Coronary artery (tissue), 2 donors: ENCODE data around the gene KMT2D.

ENCODE experiments used
- DNase-seq: peaks from one replicate; pipeline ENCODE4 v3.0.0-alpha.2; 2017; ENCODE audit warnings: low spot score
- H3K27ac ChIP-seq, 2 donors: fragments of 200-600 bp; sonication (generic); one replicate each; pipeline ENCODE4 v1.5.1; 2016 to 2019
- H3K4me3 ChIP-seq: fragments of 200-600 bp; sonication (generic); 2 replicates; pipeline ENCODE4 v1.5.1; 2016; ENCODE audit warnings: mild to moderate bottlenecking, moderate library complexity
- TF ChIP-seq, protein P1 (sequence below): fragments of 200-600 bp; sonication (generic); IDR thresholded peaks from one replicate; pipeline ENCODE4 v1.5.1; 2019; ENCODE audit warnings: antibody characterized with exemption

The KMT2D gene

DNA sequence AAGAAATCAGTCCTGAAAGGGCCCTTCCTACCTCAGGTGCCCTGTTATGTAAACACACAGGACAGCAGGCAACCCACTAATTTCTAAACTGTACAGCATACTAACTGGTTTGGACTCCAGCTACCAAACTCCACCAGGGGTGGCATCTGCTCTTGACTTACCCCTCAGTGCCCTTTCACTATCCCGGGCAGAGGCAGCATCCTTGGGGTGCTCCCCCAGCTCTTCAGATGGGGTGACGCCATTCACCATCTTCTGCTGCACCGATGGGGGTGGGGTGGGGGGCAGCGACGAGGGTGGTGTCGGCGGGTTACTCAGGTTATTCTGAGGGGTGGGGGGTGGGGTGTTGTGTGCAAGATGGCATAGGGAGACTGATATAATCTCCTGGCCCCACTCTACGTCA, 30.5 kb downstream of the KMT2D start:
- Histone ChIP-seq H3K27ac (no peak overlapping the region), H3K4me3 (no peak overlapping the region)
- no peak for DNase-seq
- TF ChIP-seq, protein P1, sequence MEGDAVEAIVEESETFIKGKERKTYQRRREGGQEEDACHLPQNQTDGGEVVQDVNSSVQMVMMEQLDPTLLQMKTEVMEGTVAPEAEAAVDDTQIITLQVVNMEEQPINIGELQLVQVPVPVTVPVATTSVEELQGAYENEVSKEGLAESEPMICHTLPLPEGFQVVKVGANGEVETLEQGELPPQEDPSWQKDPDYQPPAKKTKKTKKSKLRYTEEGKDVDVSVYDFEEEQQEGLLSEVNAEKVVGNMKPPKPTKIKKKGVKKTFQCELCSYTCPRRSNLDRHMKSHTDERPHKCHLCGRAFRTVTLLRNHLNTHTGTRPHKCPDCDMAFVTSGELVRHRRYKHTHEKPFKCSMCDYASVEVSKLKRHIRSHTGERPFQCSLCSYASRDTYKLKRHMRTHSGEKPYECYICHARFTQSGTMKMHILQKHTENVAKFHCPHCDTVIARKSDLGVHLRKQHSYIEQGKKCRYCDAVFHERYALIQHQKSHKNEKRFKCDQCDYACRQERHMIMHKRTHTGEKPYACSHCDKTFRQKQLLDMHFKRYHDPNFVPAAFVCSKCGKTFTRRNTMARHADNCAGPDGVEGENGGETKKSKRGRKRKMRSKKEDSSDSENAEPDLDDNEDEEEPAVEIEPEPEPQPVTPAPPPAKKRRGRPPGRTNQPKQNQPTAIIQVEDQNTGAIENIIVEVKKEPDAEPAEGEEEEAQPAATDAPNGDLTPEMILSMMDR: no peak

- TF ChIP-seq, protein P1: no peak
- DNase-seq: no peak
- Histone ChIP-seq H3K27ac (no peak overlapping the region), H3K4me3 (no peak overlapping the region)
Measured at GRCh38 chr12:49028666-49029275, 31.8 kb downstream of the KMT2D start.

DNA sequence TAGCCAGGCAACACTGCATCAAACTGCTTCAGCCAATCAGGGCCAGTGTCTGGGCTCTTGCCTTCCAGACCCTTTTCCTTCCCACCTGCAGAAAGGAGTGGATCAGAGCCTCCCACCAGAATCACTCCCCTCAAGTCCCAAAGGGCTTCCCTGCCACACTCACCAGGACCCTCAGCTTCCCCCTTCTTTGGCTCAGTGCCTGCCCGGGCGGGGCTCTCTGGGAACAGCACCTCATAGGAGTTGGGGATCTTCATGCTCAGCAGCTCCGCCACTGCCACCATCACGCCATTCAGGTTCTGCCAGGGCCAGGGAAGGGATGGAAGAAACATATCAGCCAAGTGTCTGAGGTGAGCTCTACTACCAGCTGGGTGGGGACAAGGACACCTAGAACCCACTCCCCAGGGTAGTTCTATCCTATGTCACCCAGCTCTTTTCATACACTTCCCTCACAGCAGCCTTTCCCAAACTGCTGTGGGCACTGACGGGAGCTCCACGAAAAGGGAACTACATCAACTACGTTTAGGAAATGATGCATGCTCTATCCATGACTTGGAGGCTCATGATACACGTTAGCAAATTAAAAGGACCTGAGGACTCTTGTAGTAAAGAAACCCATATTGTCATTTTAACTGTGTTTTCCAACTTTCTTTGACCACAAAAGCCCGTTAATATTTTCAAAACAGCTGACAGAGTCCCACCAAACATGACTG, 32.6 kb downstream of the KMT2D start:
- TF ChIP-seq, protein P1: no peak
- H3K27ac ChIP-seq: no peak overlapping the region
- no peak overlapping the region for H3K4me3 ChIP-seq
- no peak for DNase-seq

- peak; percentile 67 for DNase-seq
- TF ChIP-seq, protein P1: no peak
- Histone ChIP-seq H3K27ac (no peak overlapping the region), H3K4me3 (no peak overlapping the region)
Measured at GRCh38 chr12:49026678-49027480, 33.7 kb downstream of the KMT2D start.

DNA sequence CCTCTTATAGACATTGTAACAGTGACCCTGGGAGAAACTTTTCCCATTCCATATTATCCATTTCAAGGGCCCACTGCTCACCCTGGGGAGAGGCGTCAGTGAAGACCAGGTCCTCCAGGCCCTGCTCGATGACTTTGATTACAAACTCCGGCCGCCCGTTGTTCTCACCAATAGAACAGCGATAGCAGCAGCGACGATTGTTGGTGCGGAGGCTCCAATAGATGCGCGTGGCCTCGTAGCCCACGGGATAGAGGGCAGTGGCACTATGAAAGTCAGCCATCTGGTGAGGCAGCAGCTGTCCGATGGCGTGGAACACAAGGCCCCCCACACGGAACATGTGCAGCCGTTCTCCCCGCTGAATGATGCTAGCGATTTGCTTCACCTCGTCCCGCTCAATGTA, 34.5 kb downstream of the KMT2D start:
- Histone ChIP-seq H3K4me3 (no peak overlapping the region), H3K27ac (no peak overlapping the region)
- TF ChIP-seq, protein P1: no peak
- DNase-seq: no peak

DNA sequence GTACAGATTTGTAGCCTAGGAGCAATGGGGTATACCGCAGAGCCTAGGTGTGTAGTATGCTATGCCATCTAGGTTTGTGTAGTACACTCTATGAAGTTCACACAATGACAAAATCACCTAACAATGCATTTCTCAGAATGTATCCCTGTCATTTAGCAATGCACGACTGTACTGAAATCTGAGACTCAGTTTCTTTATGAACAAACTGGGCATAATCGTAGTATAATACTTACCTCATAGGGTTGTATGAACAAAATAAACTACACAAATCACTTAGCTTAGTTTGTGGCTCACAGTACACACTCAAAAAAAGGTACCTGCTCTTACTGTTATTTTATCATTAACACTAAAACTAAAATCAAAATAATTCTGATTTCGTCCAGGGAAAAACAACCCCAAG, 35.1 kb downstream of the KMT2D start:
- Histone ChIP-seq H3K27ac (no peak overlapping the region), H3K4me3 (no peak overlapping the region)
- TF ChIP-seq, protein P1: no peak
- no peak for DNase-seq
